Prostate gland (tissue), 2 donors: ENCODE results near the gene STXBP3. TPM values are rescaled to one million over a fixed set of nuclear protein-coding genes. Genes with fewer than 3 reads are reported as not detected.

Experiments
- DNase-seq: peaks from one replicate; pipeline ENCODE4 v3.0.0-alpha.2; 2019; ENCODE audit warnings: low spot score
- H3K27ac ChIP-seq, 2 donors: fragments of 200-600 bp; sonication (generic); 2 replicates each; pipeline ENCODE4 v1.5.1; 2017 to 2019
- H3K27me3 ChIP-seq: fragments of 200-600 bp; sonication (generic); replicated peaks from 2 replicates; pipeline ENCODE4 v1.5.1; 2019; ENCODE audit not compliant: insufficient read depth
- H3K36me3 ChIP-seq, 2 donors: fragments of 200-600 bp; sonication (generic); 1 replicate in 1 of 2; 2 replicates in 1 of 2; pipeline versions ENCODE4 v1.5.1 to v1.8.1; 2017 to 2019
- H3K4me1 ChIP-seq: fragments of 200-600 bp; sonication (generic); replicated peaks from 2 replicates; pipeline ENCODE4 v1.5.1; 2019
- H3K4me3 ChIP-seq, 2 donors: fragments of 200-600 bp; sonication (generic); 2 replicates each; pipeline ENCODE4 v1.5.1; 2017 to 2019
- H3K9me3 ChIP-seq: fragments of 200-600 bp; sonication (generic); 2 replicates; pipeline ENCODE4 v1.5.1; 2017
- CTCF ChIP-seq, 4 experiments: fragments of 200-600 bp in 2 of 4; fragments of 450-650 bp in 2 of 4; sonication (generic) in 2 of 4; IDR thresholded peaks; 1 replicate in 3 of 4; 2 replicates in 1 of 4; pipeline ENCODE4 v1.5.1; 2016 to 2019; ENCODE audit warnings: antibody characterized with exemption in 4 of 4, mild to moderate bottlenecking in 2 of 4, moderate library complexity in 2 of 4
- POLR2A ChIP-seq: fragments of 450-650 bp; IDR thresholded peaks from one replicate; pipeline ENCODE4 v1.6.1; 2016; ENCODE audit warnings: antibody characterized with exemption, mild to moderate bottlenecking
- POLR2AphosphoS5 ChIP-seq: sonication (generic); formaldehyde crosslinking; IDR thresholded peaks from one replicate; pipeline ENCODE4 v1.6.1; 2017; ENCODE audit warnings: antibody characterized with exemption
- WGBS: methylation state at CpG from one replicate; pipeline ENCODE4 v1.1.5; 2018; 5-methylcytosine and 5-hydroxymethylcytosine counted together
- intact Hi-C: fragments of 100-400 bp; cut with DNase I; formaldehyde crosslinking; loops from one replicate; pipeline ENCODE4 v1.14.2; 2022
- total RNA-seq, 2 donors: library from RNA; depleted of rRNA; stranded (reverse); fragments of >200 nt; gene quantifications; one replicate each; pipeline ENCODE4 v1.1.0, GENCODE V29; 2016

The STXBP3 gene
- total RNA-seq, 2 donors from 2014 or later, result 41.1 to 55.4 TPM

- TF ChIP-seq POLR2AphosphoS5, result no peak
- no peak for TF ChIP-seq POLR2A
- no peak for TF ChIP-seq CTCF (IDR thresholded peaks at IDR 0.05)
- H3K27ac ChIP-seq, result no peak overlapping the region
- H3K9me3 ChIP-seq, result no peaks in the 10 kb centered on the region
- H3K4me3 ChIP-seq, result no peak overlapping the region
- H3K27me3 ChIP-seq, result no peaks in the 10 kb centered on the region
- H3K36me3 ChIP-seq, result no peaks in the 10 kb centered on the region
- no peak for DNase-seq
- intact Hi-C loops, result no loop called here
- H3K4me1 ChIP-seq, result no peaks in the 10 kb centered on the region
- WGBS, result 52% methylated on average over 6 of the region's 6 CpGs
Measured at GRCh38 chr1:108718927-108719655, 27.4 kb upstream of the STXBP3 start.

GRCh38 chr1:108719656-108720435 lies 26.6 kb upstream of the STXBP3 start:
- Histone ChIP-seq H3K36me3 (no peaks in the 10 kb centered on the region), H3K27ac (no peak overlapping the region), H3K4me3 (no peak overlapping the region), H3K9me3 (no peaks in the 10 kb centered on the region), H3K4me1 (no peaks in the 10 kb centered on the region), H3K27me3 (no peaks in the 10 kb centered on the region)
- 82% methylated on average over 8 of the region's 8 CpGs for WGBS
- DNase-seq, result no peak
- intact Hi-C loops, result no loop called here
- no peak for TF ChIP-seq POLR2AphosphoS5
- no peak for TF ChIP-seq CTCF (IDR thresholded peaks at IDR 0.05)
- no peak for TF ChIP-seq POLR2A

GRCh38 chr1:108722292-108722691 lies 24.2 kb upstream of the STXBP3 start:
- no peak for TF ChIP-seq CTCF (IDR thresholded peaks at IDR 0.05)
- TF ChIP-seq POLR2A, result no peak
- no peak for TF ChIP-seq POLR2AphosphoS5
- Histone ChIP-seq H3K4me3 (no peak overlapping the region), H3K27ac (no peak overlapping the region), H3K4me1 (no peaks in the 10 kb centered on the region), H3K27me3 (no peaks in the 10 kb centered on the region), H3K9me3 (no peaks in the 10 kb centered on the region), H3K36me3 (no peaks in the 10 kb centered on the region)
- intact Hi-C loops, result no loop called here
- 71% methylated on average over 5 of the region's 6 CpGs for WGBS
- DNase-seq, result no peak

- DNase-seq, result no peak
- no peaks in the 10 kb centered on the region for H3K27me3 ChIP-seq
- no peaks in the 10 kb centered on the region for H3K9me3 ChIP-seq
- TF ChIP-seq POLR2AphosphoS5 (no peak), POLR2A (no peak), CTCF (IDR thresholded peaks at IDR 0.05) (no peak)
- 94% methylated on average over 1 of the region's 1 CpG for WGBS
- no peaks in the 10 kb centered on the region for H3K36me3 ChIP-seq
- no peak overlapping the region for H3K27ac ChIP-seq
- H3K4me3 ChIP-seq, result no peak overlapping the region
- no peaks in the 10 kb centered on the region for H3K4me1 ChIP-seq
- intact Hi-C loops, result no loop called here
Measured at GRCh38 chr1:108725906-108726305, 20.6 kb upstream of the STXBP3 start.
